Measurements from ENCODE around the gene ZMAT2. TPM values are rescaled to one million over a fixed set of nuclear protein-coding genes. Genes with fewer than 3 reads are reported as not detected.

ZMAT2 gene
- total and polyA plus RNA-seq, 12 donors: 27.9 to 73.4 (median 34.4) TPM

DNA sequence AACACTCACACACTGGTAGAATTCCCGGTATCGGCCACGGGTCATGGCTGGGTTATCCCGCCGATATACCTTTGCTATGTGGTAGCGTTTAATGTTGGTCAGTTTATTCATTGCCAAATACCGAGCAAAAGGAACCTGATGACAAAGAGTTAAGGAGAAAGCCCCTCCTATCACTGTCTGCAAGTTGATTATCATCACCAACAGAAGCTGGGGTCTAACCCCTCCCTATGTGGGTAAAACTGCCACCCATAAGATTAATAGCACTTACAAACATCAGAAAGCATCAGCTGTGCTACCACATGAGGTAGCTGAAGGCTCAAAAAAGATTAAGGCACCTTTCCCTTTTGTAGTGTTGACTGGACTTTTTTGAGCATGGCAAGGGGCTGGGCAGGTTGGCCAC is 21.3 kb upstream of the ZMAT2 start:
- H3K4me1 ChIP-seq: no peaks in the 10 kb centered on the region
- H3K9me3 ChIP-seq: no peaks in the 10 kb centered on the region
- TF ChIP-seq, protein P1, sequence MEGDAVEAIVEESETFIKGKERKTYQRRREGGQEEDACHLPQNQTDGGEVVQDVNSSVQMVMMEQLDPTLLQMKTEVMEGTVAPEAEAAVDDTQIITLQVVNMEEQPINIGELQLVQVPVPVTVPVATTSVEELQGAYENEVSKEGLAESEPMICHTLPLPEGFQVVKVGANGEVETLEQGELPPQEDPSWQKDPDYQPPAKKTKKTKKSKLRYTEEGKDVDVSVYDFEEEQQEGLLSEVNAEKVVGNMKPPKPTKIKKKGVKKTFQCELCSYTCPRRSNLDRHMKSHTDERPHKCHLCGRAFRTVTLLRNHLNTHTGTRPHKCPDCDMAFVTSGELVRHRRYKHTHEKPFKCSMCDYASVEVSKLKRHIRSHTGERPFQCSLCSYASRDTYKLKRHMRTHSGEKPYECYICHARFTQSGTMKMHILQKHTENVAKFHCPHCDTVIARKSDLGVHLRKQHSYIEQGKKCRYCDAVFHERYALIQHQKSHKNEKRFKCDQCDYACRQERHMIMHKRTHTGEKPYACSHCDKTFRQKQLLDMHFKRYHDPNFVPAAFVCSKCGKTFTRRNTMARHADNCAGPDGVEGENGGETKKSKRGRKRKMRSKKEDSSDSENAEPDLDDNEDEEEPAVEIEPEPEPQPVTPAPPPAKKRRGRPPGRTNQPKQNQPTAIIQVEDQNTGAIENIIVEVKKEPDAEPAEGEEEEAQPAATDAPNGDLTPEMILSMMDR (IDR thresholded peaks at IDR 0.05): no peak
- 97 to 98% methylated on average over 7 of the region's 7 CpGs for WGBS, 2 donors
- DNase-seq (no peak), ATAC-seq (no peak)
- peaks cover 0 to 100% (median 54%) of the 10 kb centered on the region in 9 donors for H3K36me3 ChIP-seq
- no peak overlapping the region for H3K27ac ChIP-seq
- H3K4me3 ChIP-seq: no peak overlapping the region
- no peaks in the 10 kb centered on the region for H3K27me3 ChIP-seq
- intact Hi-C loops (cut with DNase I): no loop called here

DNA sequence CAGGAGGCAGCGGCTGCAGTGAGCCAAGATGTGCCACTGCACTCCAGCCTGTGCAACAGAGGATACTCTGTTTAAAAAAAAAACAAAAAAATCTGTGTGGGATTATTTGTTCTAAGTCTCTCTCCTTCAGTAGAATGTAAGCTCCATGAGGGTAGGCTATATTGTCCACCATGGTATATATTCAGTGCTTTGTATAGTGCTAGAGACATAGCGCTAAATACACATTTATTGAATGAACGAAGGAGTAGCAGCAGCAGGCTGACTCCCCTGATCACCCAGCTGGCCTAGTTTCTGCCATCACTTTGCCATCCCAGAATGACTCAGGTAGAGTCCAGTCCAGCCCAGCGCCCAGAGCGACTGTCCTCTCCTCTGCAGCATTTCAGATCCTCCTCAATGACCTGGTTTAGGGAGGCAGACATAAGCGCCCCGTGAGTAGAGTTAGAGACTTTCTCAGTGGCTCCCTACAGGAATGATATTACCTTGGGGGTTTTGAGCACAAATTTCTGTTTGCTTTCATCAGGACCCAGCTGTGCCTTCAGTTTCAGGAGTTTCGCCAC is 9.8 kb upstream of the ZMAT2 start:
- ATAC-seq (peak in 1 of 8 donors; percentile 6), DNase-seq (no peak)
- peaks cover 0 to 68% (median 33%) of the 10 kb centered on the region in 9 donors for H3K36me3 ChIP-seq
- no peaks in the 10 kb centered on the region for H3K27me3 ChIP-seq
- peaks cover 0 to 44% (median 32%) of the 10 kb centered on the region in 9 donors for H3K4me1 ChIP-seq
- H3K4me3 ChIP-seq: peak overlapping the region; percentile 60 to 96 (median 83)
- peak overlapping the region in 9 of 10 donors; percentile 84 to 96 (median 88) for H3K27ac ChIP-seq
- intact Hi-C loops (cut with DNase I): loop anchor here in 2 of 10 donors (2.0 to 10.0 kb wide), 3 partner anchors 26 to 286 kb away; partner anchors contain the start of genes ANKHD1 (in 1 of the 2), IK (in 1 of the 2), NDUFA2 (in 1 of the 2) and WDR55 (in 1 of the 2)
- H3K9me3 ChIP-seq: no peaks in the 10 kb centered on the region
- 59 to 61% methylated on average over 8 of the region's 8 CpGs for WGBS, 2 donors
- TF ChIP-seq, protein P1 (IDR thresholded peaks at IDR 0.05): no peak

GRCh38 chr5:140690941-140691924 is 9.0 kb upstream of the ZMAT2 start, which contains the start of the genes HARS1 and HARS2:
TSS of gene HARS1 (minus strand) at chr5:140691370. CDS start at chr5:140691304, 66 bp downstream.
TSS of gene HARS2 (plus strand) at chr5:140691455. CDS start at chr5:140691649, 194 bp downstream.
- Histone ChIP-seq H3K27me3 (no peaks in the 10 kb centered on the region), H3K9me3 (no peaks in the 10 kb centered on the region), H3K4me3 (peak within 1 kb of the TSS; percentile 60 to 96 (median 83)), H3K36me3 (peaks cover 0 to 68% (median 40%) of the 10 kb centered on the region in 9 donors), H3K4me1 (peaks cover 0 to 44% (median 32%) of the 10 kb centered on the region in 9 donors), H3K27ac (peak within 1 kb of the TSS; percentile 65 to 96 (median 88))
- WGBS, 2 donors: 0 to 1% methylated on average over 61 of the region's 61 CpGs
- ATAC-seq (peak; percentile 97 to 99 (median 98)), DNase-seq (peak; percentile 87 to 92)
- TF ChIP-seq, protein P1 (IDR thresholded peaks at IDR 0.05): peak in 2 of 9 donors; percentile 30 to 38
- intact Hi-C loops (cut with DNase I): loop anchor here in 2 of 10 donors (2.0 to 10.0 kb wide), 3 partner anchors 26 to 286 kb away; partner anchors contain the start of genes ANKHD1 (in 1 of the 2), IK (in 1 of the 2), NDUFA2 (in 1 of the 2) and WDR55 (in 1 of the 2)

GRCh38 chr5:140694276-140694675 is 6.0 kb upstream of the ZMAT2 start:
- intact Hi-C loops (cut with DNase I): loop anchor here in 2 of 10 donors (5.0 to 10.0 kb wide), 2 partner anchors 47 to 289 kb away; partner anchors contain the start of genes ANKHD1 (in 1 of the 2), IK (in 1 of the 2) and NDUFA2 (in 1 of the 2)

More at GRCh38 chr5:140694276-140694675, 6.0 kb upstream of the ZMAT2 start:
- Histone ChIP-seq H3K27ac (peak overlapping the region in 1 of 10 donors; percentile 13), H3K4me1 (peaks cover 0 to 44% (median 29%) of the 10 kb centered on the region in 9 donors), H3K36me3 (peaks cover 4 to 70% (median 51%) of the 10 kb centered on the region in 9 donors), H3K9me3 (no peaks in the 10 kb centered on the region), H3K27me3 (no peaks in the 10 kb centered on the region), H3K4me3 (no peak overlapping the region)
- no peak for DNase-seq
- 45 to 53% methylated on average over 5 of the region's 5 CpGs for WGBS, 2 donors
- ATAC-seq: no peak
- TF ChIP-seq, protein P1 (IDR thresholded peaks at IDR 0.05): no peak
